Astrocyte (in vitro differentiated cells and primary cell): Measurements from ENCODE around the gene ZBTB8A. TPM values are rescaled to one million over a fixed set of nuclear protein-coding genes. Genes with fewer than 3 reads are reported as not detected.

ENCODE experiments used
- DNase-seq: peaks from one replicate; pipeline ENCODE4 v3.0.0-alpha.2; 2010; ENCODE audit warnings: low read depth
- FAIRE-seq: peaks from 2 replicates; lab custom pipeline; 2011; peaks lifted over from hg19 to GRCh38; lab: Jason Lieb, UNC
- H2AFZ ChIP-seq: 2 replicates; pipeline ENCODE4 v1.6.0; 2012; ENCODE audit warnings: low read depth, low read length, inconsistent platforms
- H3K27ac ChIP-seq: 2 replicates; pipeline ENCODE4 v1.5.1; 2011; ENCODE audit warnings: low read depth, low read length, inconsistent platforms
- H3K27me3 ChIP-seq: 2 replicates; pipeline ENCODE4 v1.6.0; 2011; ENCODE audit warnings: low read length, inconsistent platforms; ENCODE audit not compliant: insufficient read depth
- H3K36me3 ChIP-seq: 2 replicates; pipeline ENCODE4 v1.5.1; 2011; ENCODE audit warnings: low read length, inconsistent platforms; ENCODE audit not compliant: insufficient read depth
- H3K4me1 ChIP-seq: 2 replicates; pipeline ENCODE4 v1.5.1; 2011; ENCODE audit warnings: low read length, inconsistent platforms; ENCODE audit not compliant: insufficient read depth
- H3K4me2 ChIP-seq: 2 replicates; pipeline ENCODE4 v1.6.0; 2012; ENCODE audit warnings: low read length, inconsistent platforms
- H3K4me3 ChIP-seq: 2 replicates; pipeline ENCODE4 v1.5.1; 2011; ENCODE audit warnings: low read depth, mild to moderate bottlenecking, low read length, inconsistent platforms; ENCODE audit not compliant: insufficient read depth
- H3K79me2 ChIP-seq: 2 replicates; pipeline ENCODE4 v1.6.0; 2012; ENCODE audit warnings: mild to moderate bottlenecking, low read length, inconsistent platforms; ENCODE audit not compliant: insufficient read depth
- H3K9ac ChIP-seq: 2 replicates; pipeline ENCODE4 v1.6.0; 2012; ENCODE audit warnings: mild to moderate bottlenecking, low read length, inconsistent platforms
- H3K9me3 ChIP-seq: 2 replicates; pipeline ENCODE4 v1.5.1; 2012; ENCODE audit warnings: low read depth, mild to moderate bottlenecking, low read length, inconsistent platforms; ENCODE audit not compliant: insufficient read depth
- H4K20me1 ChIP-seq: 2 replicates; pipeline ENCODE4 v1.6.0; 2012; ENCODE audit warnings: low read length, inconsistent platforms; ENCODE audit not compliant: insufficient read depth
- H3K27ac Mint-ChIP-seq: one replicate; pipeline ENCODE4 v1.8.0; 2021; ENCODE audit warnings: mild to moderate bottlenecking, mixed read lengths; ENCODE audit not compliant: unreplicated experiment
- H3K27me3 Mint-ChIP-seq: one replicate; pipeline ENCODE4 v1.8.0; 2021; ENCODE audit warnings: low read depth, mixed read lengths; ENCODE audit not compliant: unreplicated experiment
- H3K36me3 Mint-ChIP-seq: one replicate; pipeline ENCODE4 v1.8.0; 2021; ENCODE audit warnings: low read depth, mixed read lengths; ENCODE audit not compliant: unreplicated experiment
- H3K4me1 Mint-ChIP-seq: one replicate; pipeline ENCODE4 v1.8.0; 2021; ENCODE audit warnings: low read depth, mixed read lengths; ENCODE audit not compliant: unreplicated experiment
- H3K4me3 Mint-ChIP-seq: one replicate; pipeline ENCODE4 v1.8.0; 2021; ENCODE audit warnings: mild to moderate bottlenecking, moderate library complexity, mixed read lengths; ENCODE audit not compliant: unreplicated experiment
- H3K9me3 Mint-ChIP-seq: one replicate; pipeline ENCODE4 v1.8.0; 2021; ENCODE audit warnings: mild to moderate bottlenecking, mixed read lengths; ENCODE audit not compliant: unreplicated experiment
- EZH2 ChIP-seq: IDR thresholded peaks from 2 replicates; pipeline ENCODE4 v1.6.1; 2012; ENCODE audit warnings: mild to moderate bottlenecking, low read length, inconsistent platforms; ENCODE audit not compliant: insufficient read depth
- total RNA-seq: library from RNA; stranded (reverse); gene quantifications from 2 replicates; pipeline ENCODE4 v1.2.1, GENCODE V29; 2021
- TF ChIP-seq, protein P1 (sequence below): IDR thresholded peaks from 2 replicates; pipeline ENCODE4 v1.5.1; 2011; ENCODE audit warnings: low read depth, mild to moderate bottlenecking, inconsistent platforms, low read length, moderate library complexity; ENCODE audit not compliant: insufficient read depth

The ZBTB8A gene
- total RNA-seq, 1 donor from 2014 or later, result 5.6 TPM

- no peaks in the 10 kb centered on the region for H3K79me2 ChIP-seq
- H4K20me1 ChIP-seq, result no peaks in the 10 kb centered on the region
- TF ChIP-seq, protein P1, sequence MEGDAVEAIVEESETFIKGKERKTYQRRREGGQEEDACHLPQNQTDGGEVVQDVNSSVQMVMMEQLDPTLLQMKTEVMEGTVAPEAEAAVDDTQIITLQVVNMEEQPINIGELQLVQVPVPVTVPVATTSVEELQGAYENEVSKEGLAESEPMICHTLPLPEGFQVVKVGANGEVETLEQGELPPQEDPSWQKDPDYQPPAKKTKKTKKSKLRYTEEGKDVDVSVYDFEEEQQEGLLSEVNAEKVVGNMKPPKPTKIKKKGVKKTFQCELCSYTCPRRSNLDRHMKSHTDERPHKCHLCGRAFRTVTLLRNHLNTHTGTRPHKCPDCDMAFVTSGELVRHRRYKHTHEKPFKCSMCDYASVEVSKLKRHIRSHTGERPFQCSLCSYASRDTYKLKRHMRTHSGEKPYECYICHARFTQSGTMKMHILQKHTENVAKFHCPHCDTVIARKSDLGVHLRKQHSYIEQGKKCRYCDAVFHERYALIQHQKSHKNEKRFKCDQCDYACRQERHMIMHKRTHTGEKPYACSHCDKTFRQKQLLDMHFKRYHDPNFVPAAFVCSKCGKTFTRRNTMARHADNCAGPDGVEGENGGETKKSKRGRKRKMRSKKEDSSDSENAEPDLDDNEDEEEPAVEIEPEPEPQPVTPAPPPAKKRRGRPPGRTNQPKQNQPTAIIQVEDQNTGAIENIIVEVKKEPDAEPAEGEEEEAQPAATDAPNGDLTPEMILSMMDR, result no peak
- no peak for TF ChIP-seq EZH2
- no peaks in the 10 kb centered on the region for H3K9me3 Mint-ChIP-seq
- H3K9me3 ChIP-seq, result no peaks in the 10 kb centered on the region
- no peak overlapping the region for H3K27ac ChIP-seq
- H2AFZ ChIP-seq, result no peak overlapping the region
- H3K4me1 ChIP-seq, result no peaks in the 10 kb centered on the region
- FAIRE-seq, result no peak
- H3K36me3 Mint-ChIP-seq, result no peaks in the 10 kb centered on the region
- H3K27me3 Mint-ChIP-seq, result peaks cover 5% of the 10 kb centered on the region
- DNase-seq, result no peak
- no peak overlapping the region for H3K4me3 Mint-ChIP-seq
- H3K4me2 ChIP-seq, result no peak overlapping the region
- H3K4me3 ChIP-seq, result no peak overlapping the region
- H3K27me3 ChIP-seq, result no peaks in the 10 kb centered on the region
- H3K4me1 Mint-ChIP-seq, result no peaks in the 10 kb centered on the region
- no peak overlapping the region for H3K27ac Mint-ChIP-seq
- no peaks in the 10 kb centered on the region for H3K36me3 ChIP-seq
- H3K9ac ChIP-seq, result no peak overlapping the region
Measured at GRCh38 chr1:32518976-32519375, 20.3 kb upstream of the ZBTB8A start.

DNA sequence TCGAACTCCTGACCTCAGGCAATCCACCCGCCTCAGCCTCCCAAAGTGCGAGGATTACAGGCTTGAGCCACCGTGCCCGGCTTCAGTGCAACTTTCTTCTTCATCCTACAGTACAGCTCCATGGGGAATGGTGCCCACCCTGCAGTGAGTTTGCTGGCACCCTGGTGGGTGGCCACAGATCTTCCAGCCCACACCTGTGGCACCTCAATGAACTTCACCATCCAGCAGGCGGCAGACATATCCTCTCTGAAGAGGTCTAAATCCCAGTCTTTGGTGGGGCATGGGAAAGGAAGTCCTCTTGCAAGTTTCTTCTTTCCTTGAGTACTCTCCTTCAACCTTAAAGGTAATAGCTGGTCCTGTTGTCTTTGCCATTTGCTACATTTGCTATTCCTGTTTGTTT is 18.1 kb upstream of the ZBTB8A start:
- DNase-seq (no peak), FAIRE-seq (no peak)
- no peaks in the 10 kb centered on the region for H3K36me3 Mint-ChIP-seq
- Histone ChIP-seq H3K4me2 (peak overlapping the region; percentile 76), H3K9ac (peak overlapping the region; percentile 67), H3K4me3 (peak overlapping the region; percentile 44), H4K20me1 (no peaks in the 10 kb centered on the region), H3K36me3 (no peaks in the 10 kb centered on the region), H3K79me2 (no peaks in the 10 kb centered on the region), H2AFZ (peak overlapping the region; percentile 42), H3K27ac (no peak overlapping the region), H3K4me1 (no peaks in the 10 kb centered on the region), H3K9me3 (no peaks in the 10 kb centered on the region), H3K27me3 (no peaks in the 10 kb centered on the region)
- peaks cover 9% of the 10 kb centered on the region for H3K27me3 Mint-ChIP-seq
- no peak overlapping the region for H3K4me3 Mint-ChIP-seq
- H3K27ac Mint-ChIP-seq, result no peak overlapping the region
- TF ChIP-seq, protein P1, result no peak
- TF ChIP-seq EZH2, result no peak
- H3K4me1 Mint-ChIP-seq, result no peaks in the 10 kb centered on the region
- H3K9me3 Mint-ChIP-seq, result no peaks in the 10 kb centered on the region

DNA sequence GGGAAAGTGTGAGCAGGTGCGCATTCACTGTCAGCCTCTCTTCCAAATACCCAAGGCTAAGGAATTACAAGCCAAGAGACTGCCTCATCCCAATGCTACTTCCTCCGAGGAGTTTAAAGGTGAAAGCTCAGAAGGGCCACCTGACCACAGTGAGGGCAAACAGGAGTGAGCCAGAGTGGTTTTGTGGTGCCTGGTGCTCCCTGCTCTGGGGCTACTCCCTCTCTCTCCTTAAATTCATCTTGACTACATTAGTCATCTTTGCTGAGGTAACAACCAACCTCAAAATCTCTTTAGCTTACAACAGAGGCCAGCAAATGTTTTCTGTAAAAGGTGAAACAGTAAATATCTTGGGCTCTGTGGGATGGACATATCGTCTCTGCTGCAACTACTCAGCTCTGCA is 14.2 kb upstream of the ZBTB8A start:
- FAIRE-seq, result no peak
- Histone ChIP-seq H4K20me1 (no peaks in the 10 kb centered on the region), H3K4me2 (no peak overlapping the region), H3K4me3 (no peak overlapping the region), H3K36me3 (no peaks in the 10 kb centered on the region), H3K9me3 (no peaks in the 10 kb centered on the region), H2AFZ (no peak overlapping the region), H3K79me2 (no peaks in the 10 kb centered on the region), H3K27me3 (no peaks in the 10 kb centered on the region), H3K27ac (no peak overlapping the region), H3K9ac (no peak overlapping the region), H3K4me1 (no peaks in the 10 kb centered on the region)
- Mint-ChIP-seq H3K4me1 (no peaks in the 10 kb centered on the region), H3K9me3 (no peaks in the 10 kb centered on the region), H3K27me3 (peaks cover 9% of the 10 kb centered on the region), H3K4me3 (no peak overlapping the region), H3K27ac (no peak overlapping the region), H3K36me3 (no peaks in the 10 kb centered on the region)
- peak; percentile 23 for DNase-seq
- TF ChIP-seq, protein P1, result no peak
- TF ChIP-seq EZH2, result no peak
